GM18502 (cell line): Measurements from ENCODE around the gene ARHGAP20.

ENCODE experiments used
- ATAC-seq: cut with Tn5 transposase; IDR thresholded peaks from one replicate; pipeline ENCODE4 v1.9.1; 2021; ENCODE audit warnings: mild to moderate bottlenecking; ENCODE audit not compliant: unreplicated experiment, poor library complexity

Gene ARHGAP20

GRCh38 chr11:110711776-110712658 is at the start of gene ARHGAP20:
Gene ARHGAP20, minus strand, starts transcription at chr11:110712437. Its CDS starts 206 bp downstream, at chr11:110712231.
- ATAC-seq = peak; percentile 86

GRCh38 chr11:110761991-110762390 is 49.8 kb upstream of the ARHGAP20 start:
- ATAC-seq = no peak

GRCh38 chr11:110761131-110761530 is 48.9 kb upstream of the ARHGAP20 start:
- ATAC-seq = no peak

- no peak for ATAC-seq
Measured at GRCh38 chr11:110759972-110760381, 47.7 kb upstream of the ARHGAP20 start.

- ATAC-seq = no peak
Measured at GRCh38 chr11:110757962-110758755, 45.9 kb upstream of the ARHGAP20 start.

GRCh38 chr11:110757066-110757465 is 44.8 kb upstream of the ARHGAP20 start:
- no peak for ATAC-seq

- no peak for ATAC-seq
Measured at GRCh38 chr11:110755941-110756340, 43.7 kb upstream of the ARHGAP20 start.

GRCh38 chr11:110752890-110753289 is 40.7 kb upstream of the ARHGAP20 start:
- ATAC-seq = no peak

- no peak for ATAC-seq
Measured at GRCh38 chr11:110750100-110750499, 37.9 kb upstream of the ARHGAP20 start.

- ATAC-seq = no peak
Measured at GRCh38 chr11:110747531-110747930, 35.3 kb upstream of the ARHGAP20 start.

GRCh38 chr11:110738641-110739040 is 26.4 kb upstream of the ARHGAP20 start:
- ATAC-seq = no peak

GRCh38 chr11:110737593-110737992 is 25.4 kb upstream of the ARHGAP20 start:
- no peak for ATAC-seq

GRCh38 chr11:110736171-110736553 is 23.9 kb upstream of the ARHGAP20 start:
- no peak for ATAC-seq

GRCh38 chr11:110735455-110736170 is 23.4 kb upstream of the ARHGAP20 start:
- ATAC-seq = no peak

- no peak for ATAC-seq
Measured at GRCh38 chr11:110734790-110735189, 22.6 kb upstream of the ARHGAP20 start.

- no peak for ATAC-seq
Measured at GRCh38 chr11:110730773-110731172, 18.5 kb upstream of the ARHGAP20 start.

- no peak for ATAC-seq
Measured at GRCh38 chr11:110728883-110729282, 16.6 kb upstream of the ARHGAP20 start.

- no peak for ATAC-seq
Measured at GRCh38 chr11:110728476-110728875, 16.2 kb upstream of the ARHGAP20 start.

GRCh38 chr11:110724358-110724757 is 12.1 kb upstream of the ARHGAP20 start:
- no peak for ATAC-seq

- ATAC-seq = no peak
Measured at GRCh38 chr11:110720431-110721275, 8.4 kb upstream of the ARHGAP20 start.
